Subcutaneous adipose tissue (tissue), 4 donors: ENCODE results near the gene CALN1. TPM values are rescaled to one million over a fixed set of nuclear protein-coding genes. Genes with fewer than 3 reads are reported as not detected.

Source experiments
- CTCF ChIP-seq: fragments of 450-650 bp; IDR thresholded peaks from one replicate; pipeline ENCODE4 v1.5.1; 2016; ENCODE audit warnings: low read depth, mild to moderate bottlenecking, control low read depth, antibody characterized with exemption, moderate library complexity
- total RNA-seq, 4 donors: library from RNA; depleted of rRNA; stranded (reverse); fragments of >200 nt; gene quantifications; one replicate each; pipeline ENCODE4 v1.1.0, GENCODE V29; 2016

Gene CALN1
- total RNA-seq, 4 donors from 2014 or later = 0.19 to 0.68 (median 0.22) TPM; not detected in 1

DNA sequence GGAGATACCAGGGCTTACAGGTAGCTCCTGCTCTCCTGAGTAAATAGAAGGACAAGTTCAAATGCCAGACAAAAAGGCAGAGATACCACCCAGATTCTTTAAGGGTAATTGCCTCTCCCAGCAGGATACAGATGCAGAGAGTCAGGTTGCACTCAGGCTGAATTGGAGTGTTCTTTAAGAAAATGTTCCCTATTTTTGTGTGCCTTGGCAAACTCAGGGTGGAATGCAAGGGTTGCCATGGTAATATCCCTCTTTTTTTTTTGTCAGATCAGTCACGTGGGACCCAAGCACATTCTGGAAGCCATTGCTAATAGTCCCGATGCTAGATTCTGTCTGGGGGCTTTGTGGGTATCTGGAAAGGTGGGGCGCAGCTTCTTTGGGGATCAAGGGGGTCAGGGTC lies 628.0 kb downstream of the CALN1 start:
- no peak for TF ChIP-seq CTCF

DNA sequence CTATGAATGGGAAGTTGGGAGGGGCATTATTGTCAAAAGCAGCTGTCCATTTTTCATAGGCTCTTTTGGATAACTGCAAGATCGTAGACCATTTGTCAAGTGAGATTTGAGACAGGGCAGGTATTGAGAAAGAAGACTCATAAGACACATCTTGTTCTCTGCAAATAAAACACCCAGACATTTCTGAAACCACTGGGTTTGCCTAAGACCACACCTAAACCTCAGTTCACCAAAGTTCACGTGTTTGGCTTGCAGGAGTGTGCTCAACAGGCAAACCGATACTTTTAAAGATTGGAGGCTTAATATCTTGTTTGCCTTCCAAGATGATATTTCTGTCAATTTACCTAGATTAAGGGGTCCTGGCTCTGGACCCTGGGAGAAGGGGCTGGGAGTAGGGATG lies 628.4 kb downstream of the CALN1 start:
- TF ChIP-seq CTCF = no peak

DNA sequence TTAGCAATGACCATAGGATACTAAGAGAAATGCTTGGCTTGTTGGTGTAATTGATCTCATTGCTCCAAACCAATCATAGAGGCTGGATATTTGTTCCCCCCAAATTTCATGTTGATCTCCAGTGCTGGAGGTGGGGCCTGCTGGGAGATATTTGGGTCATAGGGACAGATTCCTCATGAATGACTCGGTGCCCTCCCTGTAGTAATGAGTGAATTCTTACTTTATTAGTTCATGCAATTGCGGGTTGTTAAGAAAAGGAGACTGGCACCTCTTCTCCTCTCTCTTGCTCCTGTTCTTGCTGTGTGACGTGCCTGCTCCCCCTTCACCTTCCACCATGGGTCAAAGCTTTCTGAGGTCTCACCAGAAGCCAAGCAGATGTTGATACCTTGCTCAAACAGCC lies 630.1 kb downstream of the CALN1 start:
- no peak for TF ChIP-seq CTCF

- no peak for TF ChIP-seq CTCF
These were observed 631.9 kb downstream of the CALN1 start for GRCh38 chr7:71780282-71780681.

GRCh38 chr7:71777278-71777677 lies 634.9 kb downstream of the CALN1 start:
- no peak for TF ChIP-seq CTCF

- TF ChIP-seq CTCF = no peak
These were observed 635.4 kb downstream of the CALN1 start for GRCh38 chr7:71776726-71777125.

DNA sequence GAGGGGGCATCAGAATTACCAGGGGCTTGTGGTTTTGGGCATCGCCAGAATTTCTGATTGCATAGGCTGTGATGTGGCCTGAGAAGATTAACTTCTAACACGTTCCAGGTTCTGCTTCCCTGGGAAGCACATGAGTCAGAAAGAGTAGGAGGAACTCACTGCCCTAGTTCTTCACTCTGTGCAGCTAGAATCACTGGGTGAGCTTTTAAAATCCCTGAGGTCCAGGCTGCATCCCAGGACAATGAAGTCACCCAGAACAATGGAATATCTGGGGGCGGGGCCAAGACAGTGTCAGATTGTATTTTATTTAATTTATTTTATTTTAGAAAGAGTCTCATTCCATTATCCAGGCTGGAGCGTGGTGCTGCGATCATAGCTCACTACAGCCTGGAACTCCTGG lies 636.5 kb downstream of the CALN1 start:
- no peak for TF ChIP-seq CTCF
